Muscle of arm (tissue), 12 donors: ENCODE results near the gene ECE1. TPM values are rescaled to one million over a fixed set of nuclear protein-coding genes. Genes with fewer than 3 reads are reported as not detected.

ENCODE experiments used
- DNase-seq: peaks from one replicate; pipeline ENCODE4 v3.0.0-alpha.2; 2013
- polyA plus RNA-seq, 12 donors: library from polyadenylated mRNA; unstranded; fragments of 120-200 nt; gene quantifications; one replicate each; pipeline ENCODE4 v1.2.1, GENCODE V29; 2013; ENCODE audit not compliant: insufficient read length in 12 of 12

The ECE1 gene
- polyA plus RNA-seq, 12 donors = 26.2 to 54.0 (median 30.3) TPM; not detected in 1

DNA sequence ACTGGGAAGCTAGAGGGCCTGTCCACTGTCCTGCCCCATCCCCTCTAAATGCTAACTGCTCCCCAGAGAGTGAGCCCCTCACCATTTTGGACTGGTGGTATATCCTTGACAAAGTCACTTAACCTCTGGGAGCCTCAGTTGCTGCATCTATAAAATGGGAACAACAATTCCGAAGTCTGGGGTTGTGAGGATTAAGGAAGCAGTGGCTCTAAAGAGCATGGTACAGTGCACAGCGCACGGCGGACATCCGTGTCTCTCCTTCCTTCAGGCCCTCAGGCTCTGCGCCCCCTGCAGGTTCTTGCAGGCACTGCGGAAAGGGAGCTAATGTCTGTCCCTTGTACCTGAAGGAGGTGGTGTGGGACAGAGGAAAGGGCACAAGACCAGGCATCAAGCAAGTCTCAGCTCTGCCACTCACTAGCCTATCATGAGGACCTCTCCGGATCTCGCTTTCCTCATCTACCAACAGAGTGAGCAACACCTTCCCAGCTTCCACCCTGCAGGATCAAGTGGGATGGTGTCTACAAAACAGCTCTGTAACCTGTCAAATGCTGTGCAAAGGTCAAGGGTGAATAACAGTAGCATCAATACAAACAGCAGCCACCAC lies 20.1 kb downstream of the ECE1 start:
- DNase-seq = no peak

GRCh38 chr1:21269461-21270085 lies 20.7 kb downstream of the ECE1 start:
- no peak for DNase-seq

- no peak for DNase-seq
Measured at GRCh38 chr1:21268281-21269239, 21.7 kb downstream of the ECE1 start.

DNA sequence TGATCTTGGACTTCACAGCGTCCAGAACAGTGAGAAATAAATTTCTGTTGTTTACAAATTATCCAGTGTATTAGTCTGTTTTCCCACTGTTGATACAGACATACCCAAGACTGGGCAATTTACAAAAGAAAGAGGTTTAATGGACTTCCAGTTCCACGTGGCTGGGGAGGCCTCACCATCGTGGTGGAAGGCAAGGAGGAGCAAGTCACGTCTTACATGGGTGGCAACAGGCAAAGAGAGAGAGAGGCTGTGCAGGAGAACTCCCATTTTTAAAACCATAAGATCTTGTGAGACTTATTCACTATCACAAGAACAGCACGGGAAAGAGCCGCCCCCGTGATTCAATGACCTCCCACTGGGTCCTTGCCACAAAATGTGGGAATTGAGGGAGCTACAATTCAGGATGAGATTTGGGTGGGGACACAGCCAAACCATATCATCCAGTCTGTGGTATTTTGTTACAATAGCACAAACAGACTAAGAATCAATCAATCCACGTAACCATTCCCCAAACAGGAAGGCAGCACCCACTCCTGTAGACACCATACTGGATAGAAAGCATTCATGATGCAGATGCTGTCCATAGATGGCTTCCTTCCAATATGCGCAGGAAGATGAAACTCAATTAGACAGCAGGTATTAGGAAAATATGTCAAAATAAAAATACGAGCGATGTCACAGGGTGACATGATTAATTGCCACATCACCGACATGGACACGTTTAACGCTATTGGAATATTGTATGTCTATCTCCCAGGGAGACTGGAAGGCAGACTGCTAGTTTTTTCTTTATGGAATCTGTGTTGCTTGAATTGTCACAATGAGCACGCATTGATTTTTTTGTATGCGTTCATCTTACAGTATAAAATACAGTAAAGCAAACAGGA lies 22.8 kb downstream of the ECE1 start:
- no peak for DNase-seq

DNA sequence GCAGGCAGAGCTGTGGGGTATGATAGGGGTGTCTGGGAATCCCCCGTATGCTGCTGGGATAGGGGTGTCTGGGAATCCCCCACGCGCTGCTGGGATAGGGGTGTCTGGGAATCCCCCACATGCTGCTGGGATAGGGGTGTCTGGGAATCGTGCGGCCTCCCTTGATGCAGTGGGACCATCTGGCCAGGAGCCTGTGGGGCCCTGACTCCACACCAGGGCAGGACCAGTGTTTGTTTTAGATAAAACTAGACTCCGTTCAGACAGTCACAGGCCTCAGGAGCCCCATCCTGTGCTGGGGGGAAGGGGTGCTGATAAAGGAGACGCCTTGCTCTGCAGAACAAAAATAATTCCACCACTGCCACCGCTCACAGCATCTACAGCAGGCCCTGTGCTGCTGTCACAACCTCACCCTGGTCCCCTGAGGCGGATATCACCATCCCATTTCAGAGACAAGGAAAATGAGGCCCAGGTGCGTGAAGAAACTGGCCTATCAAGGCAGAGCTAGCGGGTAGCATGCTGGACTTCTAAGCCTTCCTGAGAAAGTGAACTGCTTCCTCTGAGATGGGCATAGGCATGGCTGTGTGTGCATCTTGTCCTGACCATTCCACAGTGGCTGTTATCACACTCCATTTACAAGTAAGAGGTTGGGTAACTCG lies 24.0 kb downstream of the ECE1 start:
- DNase-seq = no peak

DNA sequence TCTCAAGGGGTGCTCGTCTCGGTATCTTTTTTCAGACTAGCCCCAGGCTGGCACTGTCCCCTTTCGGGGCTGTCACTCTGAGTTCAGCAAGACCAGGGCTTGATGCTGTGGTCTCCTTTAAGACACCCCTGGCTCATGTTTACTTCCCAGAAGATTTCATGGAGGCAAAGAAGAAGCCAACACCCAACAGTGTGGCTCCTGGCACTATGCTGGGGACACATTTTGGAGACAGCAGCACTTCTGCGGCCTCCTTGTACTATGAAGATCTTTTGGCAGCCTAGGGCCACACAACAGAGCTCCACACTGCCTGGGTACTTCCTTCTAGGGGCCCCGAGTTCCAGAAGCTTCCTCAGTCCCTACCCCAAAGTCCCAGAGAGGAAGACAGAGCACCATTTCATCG lies 24.6 kb downstream of the ECE1 start:
- no peak for DNase-seq

DNA sequence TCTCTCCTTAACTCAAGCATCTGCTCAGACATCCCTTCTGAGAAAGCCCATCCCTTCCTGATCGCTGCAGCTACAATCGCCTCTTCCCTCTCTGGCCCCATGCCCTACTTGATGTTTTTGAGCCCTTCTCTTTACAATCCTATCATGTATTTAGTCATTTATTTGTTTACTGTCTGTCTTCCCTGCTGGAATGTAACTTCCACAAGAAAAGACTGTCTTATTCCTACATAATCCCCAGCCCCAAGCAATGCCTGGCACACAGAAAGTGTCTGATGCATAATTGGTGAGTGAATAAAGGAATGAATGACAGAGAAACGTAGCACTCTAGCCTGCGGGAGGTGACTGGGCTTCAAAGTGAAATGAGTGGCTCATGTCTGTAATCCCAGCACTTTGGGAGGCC lies 25.4 kb downstream of the ECE1 start:
- no peak for DNase-seq

DNA sequence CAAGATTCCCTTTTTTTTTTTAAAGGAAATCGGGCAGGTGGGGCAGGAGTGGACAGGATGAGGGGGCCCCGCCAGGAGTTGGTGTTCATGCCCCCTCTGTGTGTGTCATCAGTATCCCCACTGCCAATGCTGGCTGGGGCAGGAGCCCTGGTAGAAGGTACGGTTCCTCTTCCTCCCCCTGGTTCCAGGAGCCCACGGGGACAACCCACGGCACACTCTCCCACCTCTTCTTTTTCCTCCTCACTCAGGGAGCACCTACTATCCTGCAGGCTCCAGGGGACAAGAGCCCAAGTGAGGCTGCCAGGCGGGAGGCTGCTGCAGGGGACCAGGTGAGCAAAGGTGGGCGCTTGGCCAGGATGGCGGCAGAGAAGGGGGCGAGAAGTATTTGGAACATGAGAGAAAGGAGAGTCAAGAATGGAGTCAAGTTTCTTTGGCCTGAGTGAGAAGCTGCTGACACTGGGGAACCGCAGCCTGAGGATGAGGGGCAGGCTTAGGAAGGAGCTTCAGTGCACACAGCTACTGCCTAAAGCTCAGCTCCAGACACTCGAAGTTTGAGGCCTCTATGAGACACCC lies 26.5 kb downstream of the ECE1 start:
- no peak for DNase-seq

DNA sequence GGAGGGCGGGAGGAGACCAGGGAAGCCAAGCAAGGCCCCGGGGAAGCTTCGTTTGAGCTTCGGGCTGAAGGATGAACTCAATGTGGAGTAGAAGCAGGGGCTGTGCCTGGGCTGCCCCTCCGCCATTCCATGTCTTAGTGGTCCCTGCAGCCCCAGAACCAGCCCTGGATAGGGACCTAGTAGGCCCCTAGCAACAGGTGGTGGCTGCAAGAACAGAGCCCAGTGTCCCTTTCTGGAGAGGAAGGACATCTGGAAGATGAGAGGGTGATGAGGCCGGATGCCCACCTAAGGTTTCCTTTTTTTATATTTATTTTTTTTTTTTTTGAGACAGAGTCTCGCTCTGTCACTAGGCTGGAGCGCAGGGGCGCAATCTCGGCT lies 27.2 kb downstream of the ECE1 start:
- DNase-seq = no peak

DNA sequence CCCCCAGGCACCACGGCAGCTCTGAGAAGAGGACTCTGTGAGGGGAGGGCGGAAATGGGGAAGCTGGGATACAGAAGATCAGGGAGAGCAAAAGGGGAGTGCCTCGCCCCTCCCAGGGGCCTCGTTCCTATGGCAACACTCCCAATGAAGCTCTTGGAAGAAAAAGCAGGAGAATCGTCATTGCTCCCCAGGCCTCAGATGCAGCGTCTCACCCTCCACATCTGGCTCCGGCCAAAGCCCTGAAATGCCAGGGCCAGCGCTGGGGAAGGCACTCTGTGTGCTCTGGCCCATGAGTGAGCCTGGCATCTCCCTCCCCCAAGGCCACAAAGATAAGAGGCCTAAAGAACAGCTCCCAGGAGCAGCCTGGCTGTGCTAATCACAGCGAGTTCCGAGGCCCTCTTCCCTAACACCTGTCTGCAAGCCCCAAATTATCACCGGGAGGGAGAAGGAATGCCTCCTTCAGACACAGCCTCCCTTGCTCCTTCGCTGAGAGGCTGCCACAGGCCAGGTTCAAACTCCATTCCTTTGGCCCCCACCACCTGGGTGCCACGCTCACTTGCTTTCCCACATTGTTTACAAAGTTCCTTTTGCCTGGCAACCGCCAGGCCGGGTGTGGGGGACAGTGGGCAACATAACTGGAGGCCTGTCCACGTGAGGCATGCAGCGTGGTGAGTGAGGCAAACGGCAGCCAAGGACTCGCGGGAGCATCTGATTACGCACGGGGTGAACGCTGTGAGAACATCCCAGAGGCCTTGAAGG lies 27.8 kb downstream of the ECE1 start:
- DNase-seq = peak; percentile 70

DNA sequence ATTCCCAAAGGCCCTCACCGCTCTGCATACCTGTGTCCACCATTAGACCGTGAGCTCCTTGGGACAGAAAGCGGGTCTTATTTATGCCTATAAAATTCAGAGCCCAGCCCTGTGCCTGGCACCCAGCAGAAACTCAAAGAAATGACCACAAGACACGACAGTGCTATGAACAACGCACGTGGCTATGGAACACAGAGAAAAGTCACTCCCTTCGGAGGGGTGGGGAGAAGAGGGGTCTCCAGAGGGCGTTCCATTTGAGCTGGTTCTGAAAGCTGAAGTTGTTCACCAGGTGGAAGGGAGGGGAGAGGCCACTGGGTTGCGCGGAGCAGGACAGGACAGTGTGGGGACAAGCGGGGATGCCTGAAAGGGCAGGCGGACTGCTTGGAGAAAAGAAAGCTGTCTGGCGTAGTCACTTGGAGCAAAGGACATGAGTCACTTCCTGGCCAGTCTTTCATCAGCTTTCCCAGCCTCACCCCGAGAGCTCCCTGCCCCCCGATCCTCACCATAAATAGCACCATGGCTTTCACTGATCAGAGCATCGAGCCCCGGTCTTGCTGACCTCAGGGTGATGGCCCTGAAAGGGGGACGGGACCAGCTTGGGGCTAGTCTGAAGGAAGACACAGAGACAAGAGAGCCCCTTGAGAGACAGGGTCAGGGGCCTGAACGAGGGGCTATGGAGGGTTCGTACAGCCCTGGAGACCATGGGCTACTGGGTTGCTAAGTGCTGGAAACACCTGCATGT lies 28.5 kb downstream of the ECE1 start:
- DNase-seq = no peak

DNA sequence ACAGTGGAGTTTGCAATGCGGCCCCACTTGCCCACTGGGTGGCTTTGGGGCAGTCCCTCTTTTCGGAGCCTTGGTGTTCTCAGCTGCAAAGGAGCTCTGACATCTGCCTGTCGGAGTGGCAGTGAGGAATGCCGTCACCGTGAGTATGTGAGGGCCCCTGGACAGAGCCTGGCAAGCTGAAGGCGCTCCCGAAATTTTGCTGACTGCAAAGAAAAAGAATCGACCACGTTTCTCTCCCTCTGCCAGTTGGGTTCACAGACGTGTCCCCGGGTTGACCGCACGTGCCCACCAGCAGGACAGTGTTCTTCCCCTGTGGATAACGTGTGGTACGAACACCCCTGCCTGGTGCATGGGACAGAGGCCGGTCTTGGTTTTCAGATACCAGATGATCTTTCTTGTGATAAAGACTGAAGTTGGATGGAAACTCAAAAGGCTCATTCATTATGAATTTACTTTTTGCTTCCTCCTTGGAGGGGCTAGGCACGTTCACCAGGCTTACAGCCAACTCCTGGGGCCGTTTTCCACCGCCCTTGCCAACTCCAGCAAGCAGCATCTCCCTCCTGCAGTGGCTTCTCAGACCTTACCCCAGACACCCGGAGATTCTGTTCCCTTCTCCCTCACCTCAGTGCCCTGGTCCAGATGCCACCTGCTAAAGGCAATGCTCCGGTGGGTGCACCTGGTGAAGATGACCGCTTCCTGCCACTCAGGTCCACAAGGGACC lies 29.7 kb downstream of the ECE1 start:
- no peak for DNase-seq

GRCh38 chr1:21259316-21260076 lies 30.8 kb downstream of the ECE1 start:
- DNase-seq = no peak

- DNase-seq = no peak
Measured at GRCh38 chr1:21258331-21259134, 31.7 kb downstream of the ECE1 start.

GRCh38 chr1:21257431-21258135 lies 32.7 kb downstream of the ECE1 start:
- DNase-seq = no peak

GRCh38 chr1:21256776-21257175 lies 33.5 kb downstream of the ECE1 start:
- no peak for DNase-seq
